Spinal cord (tissue), 10 donors: Measurements from ENCODE around the gene RBM18. TPM values are rescaled to one million over a fixed set of nuclear protein-coding genes. Genes with fewer than 3 reads are reported as not detected.

Experiments used
- DNase-seq, 6 donors: peaks; one replicate each; pipeline versions ENCODE4 v3.0.0 to v3.0.0-alpha.2; 2013 to 2015; ENCODE audit warnings: low spot score in 6 of 6, low read depth in 4 of 6
- H3K27ac ChIP-seq: one replicate; pipeline ENCODE4 v1.5.1; 2013; ENCODE audit warnings: low read depth, low read length, control low read depth
- H3K27me3 ChIP-seq: one replicate; pipeline ENCODE4 v1.6.1; 2013; ENCODE audit warnings: low read length; ENCODE audit not compliant: control insufficient read depth, insufficient read depth
- H3K36me3 ChIP-seq: one replicate; pipeline ENCODE4 v1.6.1; 2013; ENCODE audit warnings: low read length; ENCODE audit not compliant: control insufficient read depth, insufficient read depth
- H3K4me1 ChIP-seq: one replicate; pipeline ENCODE4 v1.6.1; 2013; ENCODE audit warnings: low read length; ENCODE audit not compliant: control insufficient read depth, insufficient read depth
- H3K4me3 ChIP-seq: one replicate; pipeline ENCODE4 v1.5.1; 2013; ENCODE audit warnings: low read depth, low read length, control low read depth
- H3K9me3 ChIP-seq: one replicate; pipeline ENCODE4 v1.6.1; 2013; ENCODE audit warnings: low read length; ENCODE audit not compliant: control insufficient read depth, insufficient read depth
- WGBS: methylation state at CpG from one replicate; pipeline ENCODE4 v1.1.5; 2013; ENCODE audit warnings: missing lambda C conversion rate; ENCODE audit not compliant: insufficient coverage; 5-methylcytosine and 5-hydroxymethylcytosine counted together
- polyA plus RNA-seq, 2 donors: library from polyadenylated mRNA; unstranded; fragments of 120-200 nt; gene quantifications; one replicate each; pipeline ENCODE4 v1.2.1, GENCODE V29; 2013; ENCODE audit not compliant: insufficient read length in 2 of 2
- total RNA-seq, 2 donors: library from RNA; depleted of rRNA in 1 of 2; stranded (reverse); fragments of 120-200 nt in 1 of 2; fragments of >200 nt in 1 of 2; gene quantifications; one replicate each; pipeline versions ENCODE4 v1.2.3 to v1.2.4, GENCODE V29; 2013 to 2014
- donor health status: healthy.

The RBM18 gene
- total and polyA plus RNA-seq, 4 donors = 14.4 to 32.7 (median 25.4) TPM

- peaks cover 7% of the 10 kb centered on the region for H3K4me1 ChIP-seq
- DNase-seq = no peak
- WGBS = no CpG with 5 or more reads among the region's 1 CpG
Measured at GRCh38 chr9:122262073-122262472, 2.6 kb downstream of the RBM18 start.

DNA sequence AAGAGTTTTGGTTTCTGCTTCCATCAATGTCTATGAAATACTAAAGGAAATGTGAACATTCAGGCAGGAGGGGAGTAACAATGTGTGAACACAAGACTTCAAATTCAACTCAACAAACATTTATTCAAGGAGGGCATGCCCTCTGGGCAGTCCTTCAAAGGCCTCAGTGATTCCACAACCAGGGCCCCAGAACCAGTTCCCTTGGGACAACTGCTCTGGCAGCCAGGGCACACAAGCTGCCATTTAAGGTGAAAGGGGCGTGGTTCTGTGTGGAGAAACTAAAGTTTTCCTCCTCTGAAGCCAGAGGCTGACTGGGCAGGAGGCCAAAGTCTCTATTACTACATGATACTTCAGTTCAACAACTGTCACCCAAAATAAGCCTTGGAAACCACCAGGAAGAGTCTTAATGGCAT lies 3.2 kb downstream of the RBM18 start:
- H3K36me3 ChIP-seq = peaks cover 19% of the 10 kb centered on the region
- H3K27ac ChIP-seq = no peak overlapping the region
- no peak overlapping the region for H3K4me3 ChIP-seq
- no CpG with 5 or more reads among the region's 1 CpG for WGBS
- H3K27me3 ChIP-seq = no peaks in the 10 kb centered on the region
- H3K4me1 ChIP-seq = peaks cover 7% of the 10 kb centered on the region
- no peak for DNase-seq
- H3K9me3 ChIP-seq = no peaks in the 10 kb centered on the region

More at GRCh38 chr9:122262073-122262472, 2.6 kb downstream of the RBM18 start:
- Histone ChIP-seq H3K9me3 (no peaks in the 10 kb centered on the region), H3K36me3 (peaks cover 16% of the 10 kb centered on the region), H3K4me3 (no peak overlapping the region), H3K27ac (no peak overlapping the region), H3K27me3 (no peaks in the 10 kb centered on the region)

GRCh38 chr9:122258886-122259415 lies 5.7 kb downstream of the RBM18 start:
- peaks cover 7% of the 10 kb centered on the region for H3K4me1 ChIP-seq
- no peak overlapping the region for H3K4me3 ChIP-seq
- no peaks in the 10 kb centered on the region for H3K9me3 ChIP-seq
- no peaks in the 10 kb centered on the region for H3K27me3 ChIP-seq
- H3K36me3 ChIP-seq = peaks cover 19% of the 10 kb centered on the region
- WGBS = no CpG with 5 or more reads among the region's 2 CpGs
- H3K27ac ChIP-seq = no peak overlapping the region
- DNase-seq = no peak

GRCh38 chr9:122256206-122256605 lies 8.4 kb downstream of the RBM18 start:
- Histone ChIP-seq H3K4me1 (no peaks in the 10 kb centered on the region), H3K36me3 (peaks cover 15% of the 10 kb centered on the region), H3K27me3 (no peaks in the 10 kb centered on the region), H3K9me3 (no peaks in the 10 kb centered on the region), H3K27ac (no peak overlapping the region), H3K4me3 (no peak overlapping the region)
- 80% methylated on average over 2 of the region's 5 CpGs for WGBS
- no peak for DNase-seq

DNA sequence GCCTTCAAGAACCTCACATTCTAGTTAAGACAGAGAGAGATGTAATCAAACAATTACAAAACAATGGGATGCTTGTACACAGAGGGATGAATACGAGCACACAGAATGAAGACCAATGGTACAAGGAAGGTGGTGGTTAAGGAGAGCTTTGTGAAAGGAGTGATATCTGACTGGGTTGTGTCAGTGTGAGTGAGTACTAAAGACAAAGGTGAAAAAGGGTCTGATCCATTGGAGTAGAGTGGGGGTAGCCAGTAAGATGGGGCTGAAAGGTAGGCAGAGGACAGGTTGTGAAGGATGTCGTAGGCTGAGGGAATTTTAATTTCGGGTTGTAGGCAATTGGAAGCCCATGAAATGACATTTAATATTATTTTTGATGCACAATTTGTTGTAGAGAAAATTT lies 9.9 kb downstream of the RBM18 start:
- no peak overlapping the region for H3K27ac ChIP-seq

GRCh38 chr9:122252796-122253195 lies 11.8 kb downstream of the RBM18 start:
- Histone ChIP-seq H3K4me3 (no peak overlapping the region), H3K4me1 (no peaks in the 10 kb centered on the region), H3K36me3 (peaks cover 14% of the 10 kb centered on the region), H3K9me3 (no peaks in the 10 kb centered on the region), H3K27me3 (no peaks in the 10 kb centered on the region), H3K27ac (no peak overlapping the region)
- no peak for DNase-seq
- no CpG with 5 or more reads among the region's 5 CpGs for WGBS

More for the DNA sequence above, 9.9 kb downstream of the RBM18 start:
- 29% methylated on average over 1 of the region's 3 CpGs for WGBS
- no peaks in the 10 kb centered on the region for H3K4me1 ChIP-seq
- no peak overlapping the region for H3K4me3 ChIP-seq
- no peak for DNase-seq
- H3K9me3 ChIP-seq = no peaks in the 10 kb centered on the region
- peaks cover 11% of the 10 kb centered on the region for H3K36me3 ChIP-seq
- H3K27me3 ChIP-seq = no peaks in the 10 kb centered on the region

- no peaks in the 10 kb centered on the region for H3K9me3 ChIP-seq
- no peak for DNase-seq
- 62% methylated on average over 1 of the region's 2 CpGs for WGBS
- H3K27ac ChIP-seq = no peak overlapping the region
- peaks cover 12% of the 10 kb centered on the region for H3K36me3 ChIP-seq
- no peaks in the 10 kb centered on the region for H3K27me3 ChIP-seq
- H3K4me3 ChIP-seq = no peak overlapping the region
- no peaks in the 10 kb centered on the region for H3K4me1 ChIP-seq
Measured at GRCh38 chr9:122251351-122251750, 13.3 kb downstream of the RBM18 start.

GRCh38 chr9:122248448-122248865 lies 16.2 kb downstream of the RBM18 start:
- Histone ChIP-seq H3K36me3 (peaks cover 12% of the 10 kb centered on the region), H3K9me3 (no peaks in the 10 kb centered on the region), H3K27me3 (no peaks in the 10 kb centered on the region), H3K4me3 (no peak overlapping the region), H3K27ac (no peak overlapping the region), H3K4me1 (no peaks in the 10 kb centered on the region)
- 100% methylated on average over 4 of the region's 5 CpGs for WGBS
- DNase-seq = no peak

DNA sequence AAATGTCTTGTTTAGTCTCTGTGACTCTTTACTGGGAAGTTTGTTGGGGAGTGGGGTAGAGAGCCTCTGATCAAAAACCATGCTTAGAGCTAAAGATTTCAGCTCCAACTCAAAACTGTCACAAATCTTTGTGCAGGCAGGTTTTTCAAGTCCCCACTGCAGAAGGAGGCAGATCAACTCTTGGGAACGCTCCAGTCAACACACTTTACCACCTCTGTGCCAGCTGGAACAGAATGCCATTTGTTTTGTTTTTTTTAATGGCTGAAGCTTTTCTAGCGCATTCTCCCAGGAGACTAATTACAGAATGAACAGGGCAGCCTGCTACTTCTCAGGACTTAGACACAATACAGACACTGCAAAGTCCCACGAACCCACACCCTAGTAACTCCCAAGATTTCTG lies 18.0 kb downstream of the RBM18 start:
- no peaks in the 10 kb centered on the region for H3K4me1 ChIP-seq
- no peak overlapping the region for H3K4me3 ChIP-seq
- no peaks in the 10 kb centered on the region for H3K9me3 ChIP-seq
- H3K36me3 ChIP-seq = peaks cover 21% of the 10 kb centered on the region
- no peaks in the 10 kb centered on the region for H3K27me3 ChIP-seq
- no peak for DNase-seq
- 40% methylated on average over 1 of the region's 3 CpGs for WGBS
- no peak overlapping the region for H3K27ac ChIP-seq

- WGBS = 80% methylated on average over 1 of the region's 3 CpGs
- peak in 1 of 6 donors; percentile 15 for DNase-seq
- H3K27ac ChIP-seq = no peak overlapping the region
- H3K9me3 ChIP-seq = no peaks in the 10 kb centered on the region
- H3K4me3 ChIP-seq = no peak overlapping the region
- no peaks in the 10 kb centered on the region for H3K4me1 ChIP-seq
- peaks cover 16% of the 10 kb centered on the region for H3K36me3 ChIP-seq
- H3K27me3 ChIP-seq = no peaks in the 10 kb centered on the region
Measured at GRCh38 chr9:122244349-122244748, 20.3 kb downstream of the RBM18 start.
